HepG2 (cell line): ENCODE results near the gene PTPN18. TPM values are rescaled to one million over a fixed set of nuclear protein-coding genes. Genes with fewer than 3 reads are reported as not detected.
A peak's percentile ranks its signal among the peaks of the same experiment; 100 is the strongest.

ENCODE experiments used
- CENPX ChIP-seq: sonication (generic); formaldehyde crosslinking; IDR thresholded peaks from 2 replicates; pipeline ENCODE4 v1.9.0; 2021; ENCODE audit warnings: mild to moderate bottlenecking, missing genetic modification reagents, moderate library complexity
- ETS1 ChIP-seq: sonication (generic); formaldehyde crosslinking; IDR thresholded peaks from 2 replicates; pipeline ENCODE4 v1.4.0; 2020; ENCODE audit warnings: missing genetic modification reagents
- ETV6 ChIP-seq: sonication (generic); formaldehyde crosslinking; conservative IDR thresholded peaks from 2 replicates; pipeline ENCODE4 v1.4.0; 2020; ENCODE audit warnings: missing genetic modification reagents
- GABPB1 ChIP-seq: IDR thresholded peaks from 2 replicates; pipeline ENCODE4 v1.6.1; 2016; ENCODE audit warnings: mild to moderate bottlenecking, missing genetic modification reagents, moderate library complexity, missing compliant biosample characterization
- HNRNPK ChIP-seq: fragments of 200-400 bp; formaldehyde crosslinking; IDR thresholded peaks from 2 replicates; pipeline ENCODE4 v1.6.1; 2018; ENCODE audit warnings: low read length, low read depth, moderate library complexity, mild to moderate bottlenecking; ENCODE audit not compliant: poor library complexity, severe bottlenecking
- KLF12 ChIP-seq: sonication (generic); formaldehyde crosslinking; IDR thresholded peaks from 2 replicates; pipeline ENCODE4 v1.4.0; 2020; ENCODE audit warnings: missing genetic modification reagents, borderline replicate concordance
- MAZ ChIP-seq, 2 experiments: sonication (generic) in 1 of 2; formaldehyde crosslinking in 1 of 2; IDR thresholded peaks; 2 replicates each; pipeline versions ENCODE4 v1.5.0 to v1.6.1; 2012 to 2020; ENCODE audit warnings: low read depth in 2 of 2, mild to moderate bottlenecking in 2 of 2, borderline replicate concordance in 1 of 2, improper control_type of control experiment in 1 of 2, low read length in 1 of 2, missing genetic modification reagents in 1 of 2, moderate library complexity in 1 of 2
- NFYC ChIP-seq: IDR thresholded peaks from 2 replicates; pipeline ENCODE4 v1.6.1; 2016; ENCODE audit warnings: missing genetic modification reagents, missing compliant biosample characterization
- POLR2AphosphoS2 ChIP-seq: IDR thresholded peaks from 2 replicates; pipeline ENCODE4 v1.6.1; 2011; ENCODE audit warnings: low read depth, low read length, improper control_type of control experiment
- RBFOX2 ChIP-seq: fragments of 200-400 bp; formaldehyde crosslinking; IDR thresholded peaks from 2 replicates; pipeline ENCODE4 v1.6.1; 2017; ENCODE audit warnings: low read depth, mild to moderate bottlenecking, low read length
- SP5 ChIP-seq: IDR thresholded peaks from 2 replicates; pipeline ENCODE4 v1.6.1; 2016; ENCODE audit warnings: low read depth, borderline replicate concordance
- TARDBP ChIP-seq: sonication (generic); formaldehyde crosslinking; IDR thresholded peaks from 2 replicates; pipeline ENCODE4 v1.8.0; 2022; ENCODE audit warnings: mild to moderate bottlenecking, missing genetic modification reagents
- THAP7 ChIP-seq: sonication (generic); formaldehyde crosslinking; IDR thresholded peaks from 2 replicates; pipeline ENCODE4 v1.8.1; 2023; ENCODE audit warnings: mild to moderate bottlenecking, missing genetic modification reagents
- ZNF337 ChIP-seq: sonication (generic); formaldehyde crosslinking; IDR thresholded peaks from 2 replicates; pipeline ENCODE4 v1.5.1; 2020; ENCODE audit warnings: missing genetic modification reagents, low read depth, mild to moderate bottlenecking, borderline replicate concordance
- ZNF446 ChIP-seq: sonication (generic); formaldehyde crosslinking; IDR thresholded peaks from 2 replicates; pipeline ENCODE4 v1.5.0; 2020; ENCODE audit warnings: mild to moderate bottlenecking, missing genetic modification reagents
- ZNF713 ChIP-seq: sonication (generic); formaldehyde crosslinking; IDR thresholded peaks from 2 replicates; pipeline ENCODE4 v1.4.0; 2020; ENCODE audit warnings: mild to moderate bottlenecking, missing genetic modification reagents
- polyA plus RNA-seq, 8 experiments: library from polyadenylated mRNA; depleted of rRNA in 3 of 8; stranded (reverse) in 7 of 8; unstranded in 1 of 8; fragments of >200 nt; fragmentation: Illumina TruSeq in 4 of 8; extraction: Trizol in 4 of 8; gene quantifications; 2 replicates each; pipeline versions ENCODE4 v1.2.1 to v1.2.3, GENCODE V29; 2011 to 2016; ENCODE audit warnings: low read depth in 4 of 8, missing spikeins in 1 of 8, mixed read lengths in 1 of 8; ENCODE audit not compliant: insufficient read depth in 1 of 8
- total RNA-seq, 5 experiments: library from RNA; depleted of rRNA; stranded (reverse); fragments of >200 nt; fragmentation: Illumina TruSeq; extraction: Trizol; gene quantifications; 2 replicates each; pipeline ENCODE4 v1.2.3, GENCODE V29; 2016; ENCODE audit warnings: low read depth in 1 of 5
- TF ChIP-seq, protein P1 (sequence below), 2 experiments: fragments of 450-650 bp in 1 of 2; sonication (generic) in 1 of 2; formaldehyde crosslinking in 1 of 2; IDR thresholded peaks; 2 replicates each; pipeline versions ENCODE4 v1.6.1 to v1.8.0; 2016 to 2022; ENCODE audit warnings: antibody characterized with exemption in 1 of 2, mild to moderate bottlenecking in 1 of 2, missing genetic modification reagents in 1 of 2

PTPN18 gene
- total and polyA plus RNA-seq, 2 of the 13 experiments (the other 11 are each of a cell fraction or from before 2014, with no cell fraction given), result 14.8 to 39.6 TPM

- TF ChIP-seq, protein P1, sequence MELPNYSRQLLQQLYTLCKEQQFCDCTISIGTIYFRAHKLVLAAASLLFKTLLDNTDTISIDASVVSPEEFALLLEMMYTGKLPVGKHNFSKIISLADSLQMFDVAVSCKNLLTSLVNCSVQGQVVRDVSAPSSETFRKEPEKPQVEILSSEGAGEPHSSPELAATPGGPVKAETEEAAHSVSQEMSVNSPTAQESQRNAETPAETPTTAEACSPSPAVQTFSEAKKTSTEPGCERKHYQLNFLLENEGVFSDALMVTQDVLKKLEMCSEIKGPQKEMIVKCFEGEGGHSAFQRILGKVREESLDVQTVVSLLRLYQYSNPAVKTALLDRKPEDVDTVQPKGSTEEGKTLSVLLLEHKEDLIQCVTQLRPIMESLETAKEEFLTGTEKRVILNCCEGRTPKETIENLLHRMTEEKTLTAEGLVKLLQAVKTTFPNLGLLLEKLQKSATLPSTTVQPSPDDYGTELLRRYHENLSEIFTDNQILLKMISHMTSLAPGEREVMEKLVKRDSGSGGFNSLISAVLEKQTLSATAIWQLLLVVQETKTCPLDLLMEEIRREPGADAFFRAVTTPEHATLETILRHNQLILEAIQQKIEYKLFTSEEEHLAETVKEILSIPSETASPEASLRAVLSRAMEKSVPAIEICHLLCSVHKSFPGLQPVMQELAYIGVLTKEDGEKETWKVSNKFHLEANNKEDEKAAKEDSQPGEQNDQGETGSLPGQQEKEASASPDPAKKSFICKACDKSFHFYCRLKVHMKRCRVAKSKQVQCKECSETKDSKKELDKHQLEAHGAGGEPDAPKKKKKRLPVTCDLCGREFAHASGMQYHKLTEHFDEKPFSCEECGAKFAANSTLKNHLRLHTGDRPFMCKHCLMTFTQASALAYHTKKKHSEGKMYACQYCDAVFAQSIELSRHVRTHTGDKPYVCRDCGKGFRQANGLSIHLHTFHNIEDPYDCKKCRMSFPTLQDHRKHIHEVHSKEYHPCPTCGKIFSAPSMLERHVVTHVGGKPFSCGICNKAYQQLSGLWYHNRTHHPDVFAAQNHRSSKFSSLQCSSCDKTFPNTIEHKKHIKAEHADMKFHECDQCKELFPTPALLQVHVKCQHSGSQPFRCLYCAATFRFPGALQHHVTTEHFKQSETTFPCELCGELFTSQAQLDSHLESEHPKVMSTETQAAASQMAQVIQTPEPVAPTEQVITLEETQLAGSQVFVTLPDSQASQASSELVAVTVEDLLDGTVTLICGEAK (IDR thresholded peaks at IDR 0.05), result no peak
- TF ChIP-seq, protein P1 (CRISPR knock-in tag; IDR thresholded peaks at IDR 0.05), result peak; percentile 13; the same call in 1 of the 2 replicates
- 0 out of 2 replicates have a peak, but pooled peaks have one; percentile 7 for TF ChIP-seq KLF12
- no peak for TF ChIP-seq MAZ (IDR thresholded peaks at IDR 0.05; ENCODE audit: borderline replicate concordance, low read depth, low read length)
- peak; percentile 71; the same call in 1 of the 2 replicates for TF ChIP-seq MAZ (CRISPR knock-in tag; IDR thresholded peaks at IDR 0.05; ENCODE audit: low read depth)
- TF ChIP-seq ZNF713, result no peak
- no peak for TF ChIP-seq POLR2AphosphoS2
- peak; percentile 52; the same call in 1 of the 2 replicates for TF ChIP-seq ZNF337 (CRISPR knock-in tag)
- peak; percentile 57; the same call in 1 of the 2 replicates for TF ChIP-seq TARDBP
- no peak for TF ChIP-seq NFYC (CRISPR knock-in tag)
- no peak for TF ChIP-seq CENPX (CRISPR knock-in tag)
- TF ChIP-seq ZNF446 (CRISPR knock-in tag), result no peak
- TF ChIP-seq GABPB1 (CRISPR knock-in tag), result peak; percentile 55; the same call in 1 of the 2 replicates
- TF ChIP-seq HNRNPK, result no peak
- peak; percentile 85 for TF ChIP-seq RBFOX2
- TF ChIP-seq SP5 (CRISPR knock-in tag), result peak; percentile 67
- 0 out of 2 replicates have a peak, but pooled peaks have one; percentile 6 for TF ChIP-seq ETS1 (CRISPR knock-in tag)
- TF ChIP-seq ETV6, result 0 out of 2 replicates have a peak, but pooled peaks have one; percentile 22
- TF ChIP-seq THAP7, result 0 out of 2 replicates have a peak, but pooled peaks have one; percentile 20
Observed at GRCh38 chr2:130391058-130391871, 35.4 kb downstream of the PTPN18 start (continued).
